ENCODE data around the gene OR2K2. TPM values are rescaled to one million over a fixed set of nuclear protein-coding genes. Genes with fewer than 3 reads are reported as not detected.

Gene OR2K2
- total and polyA plus RNA-seq, 10 of the 15 experiments (the other 5 are each of a cell fraction or from before 2014, with no cell fraction given), result 0.12 TPM; not detected in 9

- TF ChIP-seq ZNF687 (IDR thresholded peaks at IDR 0.05) (0 out of 2 replicates have a peak, but pooled peaks have one; percentile 20), ZNF24 (IDR thresholded peaks at IDR 0.05) (peak; percentile 54; the same call in 1 of the 2 replicates), STAT3 (IDR thresholded peaks at IDR 0.05; ENCODE audit: low read depth, low read length) (no peak), MTA2 (IDR thresholded peaks at IDR 0.05; ENCODE audit: low read depth) (peak; percentile 99), IKZF1 (conservative IDR thresholded peaks at IDR 0.05) (peak; percentile 58; the same call in 1 of the 2 replicates), CREB1 (IDR thresholded peaks at IDR 0.05; ENCODE audit: low read depth) (no peak), NFIC (IDR thresholded peaks at IDR 0.05; ENCODE audit: low read depth, low read length) (no peak), RB1 (IDR thresholded peaks at IDR 0.05; ENCODE audit: borderline replicate concordance) (no peak), ZNF622 (IDR thresholded peaks at IDR 0.05) (no peak), FOS (IDR thresholded peaks at IDR 0.05; ENCODE audit: borderline replicate concordance, extremely low read depth, insufficient read length) (no peak), HSF1 (IDR thresholded peaks at IDR 0.05; ENCODE audit: low read depth, low read length) (no peak), IRF3 (IDR thresholded peaks at IDR 0.05) (no peak), RBBP5 (conservative IDR thresholded peaks at IDR 0.05) (no peak), JUND (IDR thresholded peaks at IDR 0.05; ENCODE audit: low read depth, low read length) (no peak), SUZ12 (IDR thresholded peaks at IDR 0.05; ENCODE audit: unreplicated experiment) (no peak), CEBPZ (IDR thresholded peaks at IDR 0.05; ENCODE audit: low read depth, low read length) (no peak), ATF3 (IDR thresholded peaks at IDR 0.05; ENCODE audit: borderline replicate concordance, extremely low read depth, low read depth, low read length) (no peak), CTCF (IDR thresholded peaks at IDR 0.05 in 2 of 3, conservative IDR thresholded peaks at IDR 0.05 in 1 of 3; ENCODE audit: control insufficient read depth in 2 of 3, extremely low read depth in 1 of 3, insufficient read depth in 1 of 3, low read depth in 3 of 3, low read length in 3 of 3) (no peak), BRCA1 (IDR thresholded peaks at IDR 0.05; ENCODE audit: low read depth, low read length) (no peak)
Measured at GRCh38 chr9:111360881-111361280, 30.9 kb upstream of the OR2K2 start (continued).
